Heart left ventricle (tissue), 13 donors: ENCODE measurements around the gene ALPG.

Experiments
- POLR2A ChIP-seq, 2 donors: fragments of 450-650 bp; IDR thresholded peaks; one replicate each; pipeline ENCODE4 v1.6.1; 2017; ENCODE audit warnings: antibody characterized with exemption in 2 of 2, mild to moderate bottlenecking in 2 of 2, moderate library complexity in 2 of 2
- TF ChIP-seq, protein P1 (sequence below), 12 donors: fragments of 200-600 bp; sonication (generic) in 4 of 12; IDR thresholded peaks; one replicate each; pipeline versions ENCODE4 v1.5.0 to v1.8.0; 2018 to 2022; ENCODE audit warnings: antibody characterized with exemption in 12 of 12, mild to moderate bottlenecking in 5 of 12
- donor health status: ischemic (EF 13 %, LVEDD 7.1; RV severe dilation, severe dysfunction).
- donor health status: DM: no; HTN: yes; CAD: no.
- donor health status: DM: no; HTN: no; CAD: no.
- donor health status: ischemic (EF 25% LVEDD 6.9; RV normal size, moderate dysfunction).
- donor health status: ischemic (EF 25% LVEDD 5.7; RV mildly dilated, moderate dysfunction).
- donor health status: ischemic (EF 35%, LVEDD 5.7; RV mildly dilated, moderate dysfunction).
- donor health status: nonischemic (EF 11% LVEDD 7.7; RV severe dilation, severe dysfunction).
- donor health status: DM: yes; HTN: yes; CAD: no.
- donor health status: PGD.
- donor health status: ischemic (EF 29% LVEDD 5.4; RV normal size, mild dysfunction).
- donor health status: nonischemic (EF 23%, LVEDD 6.1; RV moderate dilation, normal function).

DNA sequence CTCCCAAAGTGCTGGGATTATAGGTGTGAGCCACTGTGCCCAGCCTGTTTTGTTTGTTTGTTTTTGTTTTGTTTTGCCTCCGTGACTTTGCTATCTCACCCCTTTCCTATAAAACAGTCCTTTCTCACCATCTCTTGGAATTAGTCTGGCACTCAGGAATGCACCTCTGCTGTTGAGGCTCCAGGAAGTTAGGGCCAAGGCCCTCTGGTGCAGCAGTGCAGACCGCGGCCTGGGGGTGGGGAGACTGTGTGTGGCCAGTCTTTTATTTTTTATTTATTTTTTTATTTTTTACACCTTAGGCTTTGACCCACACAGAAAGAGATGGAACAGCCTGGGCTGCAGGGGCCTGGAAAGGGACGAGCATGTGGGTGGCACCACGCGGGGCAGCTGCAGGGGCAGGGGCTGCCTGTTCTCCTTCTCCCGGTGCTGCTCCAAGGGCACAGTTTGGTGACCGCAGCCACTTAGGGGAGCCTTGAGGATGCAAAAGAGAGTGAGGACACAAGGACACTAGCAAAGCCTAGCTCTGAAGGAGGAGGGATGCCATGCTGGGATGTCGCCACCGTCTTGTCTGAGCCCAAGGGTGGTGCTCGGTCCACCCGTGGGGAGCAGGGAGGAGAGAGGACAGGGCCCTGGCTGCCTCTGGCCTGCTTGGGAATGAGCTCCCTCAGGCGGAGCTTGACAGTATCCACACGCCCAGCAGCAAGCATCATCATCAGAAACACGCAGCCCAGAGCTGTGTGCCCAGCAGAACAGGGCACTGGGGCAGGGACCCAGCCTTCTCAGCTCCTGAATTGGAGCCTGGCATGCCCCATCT, 29.9 kb downstream of the ALPG start:
- TF ChIP-seq, protein P1, sequence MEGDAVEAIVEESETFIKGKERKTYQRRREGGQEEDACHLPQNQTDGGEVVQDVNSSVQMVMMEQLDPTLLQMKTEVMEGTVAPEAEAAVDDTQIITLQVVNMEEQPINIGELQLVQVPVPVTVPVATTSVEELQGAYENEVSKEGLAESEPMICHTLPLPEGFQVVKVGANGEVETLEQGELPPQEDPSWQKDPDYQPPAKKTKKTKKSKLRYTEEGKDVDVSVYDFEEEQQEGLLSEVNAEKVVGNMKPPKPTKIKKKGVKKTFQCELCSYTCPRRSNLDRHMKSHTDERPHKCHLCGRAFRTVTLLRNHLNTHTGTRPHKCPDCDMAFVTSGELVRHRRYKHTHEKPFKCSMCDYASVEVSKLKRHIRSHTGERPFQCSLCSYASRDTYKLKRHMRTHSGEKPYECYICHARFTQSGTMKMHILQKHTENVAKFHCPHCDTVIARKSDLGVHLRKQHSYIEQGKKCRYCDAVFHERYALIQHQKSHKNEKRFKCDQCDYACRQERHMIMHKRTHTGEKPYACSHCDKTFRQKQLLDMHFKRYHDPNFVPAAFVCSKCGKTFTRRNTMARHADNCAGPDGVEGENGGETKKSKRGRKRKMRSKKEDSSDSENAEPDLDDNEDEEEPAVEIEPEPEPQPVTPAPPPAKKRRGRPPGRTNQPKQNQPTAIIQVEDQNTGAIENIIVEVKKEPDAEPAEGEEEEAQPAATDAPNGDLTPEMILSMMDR (IDR thresholded peaks at IDR 0.05), result no peak
- TF ChIP-seq POLR2A (IDR thresholded peaks at IDR 0.05), result no peak
